ENCODE measurements around the gene PDZD8.

PDZD8 gene

GRCh38 chr10:117262291-117262902 lies 112.8 kb downstream of the PDZD8 start:
- DNase-seq = no peak
- intact Hi-C loops (cut with DNase I) = no loop called here

- intact Hi-C loops (cut with DNase I) = no loop called here
- no peak for DNase-seq
These were observed 113.7 kb downstream of the PDZD8 start for GRCh38 chr10:117261501-117261900.

- intact Hi-C loops (cut with DNase I) = no loop called here
- no peak for DNase-seq
These were observed 115.2 kb downstream of the PDZD8 start for GRCh38 chr10:117260084-117260483.

- no peak for DNase-seq
- intact Hi-C loops (cut with DNase I) = no loop called here
These were observed 116.0 kb downstream of the PDZD8 start for GRCh38 chr10:117259279-117259678.

- intact Hi-C loops (cut with DNase I) = no loop called here
- no peak for DNase-seq
These were observed 117.5 kb downstream of the PDZD8 start for GRCh38 chr10:117257721-117258120.

GRCh38 chr10:117256910-117257309 lies 118.3 kb downstream of the PDZD8 start:
- DNase-seq = no peak
- intact Hi-C loops (cut with DNase I) = no loop called here

- intact Hi-C loops (cut with DNase I) = no loop called here
- DNase-seq = no peak
These were observed 119.3 kb downstream of the PDZD8 start for GRCh38 chr10:117255835-117256460.

- no peak for DNase-seq
- intact Hi-C loops (cut with DNase I) = no loop called here
These were observed 120.2 kb downstream of the PDZD8 start for GRCh38 chr10:117254774-117255735.

- no peak for DNase-seq
- intact Hi-C loops (cut with DNase I) = no loop called here
These were observed 120.9 kb downstream of the PDZD8 start for GRCh38 chr10:117254338-117254737.

GRCh38 chr10:117253908-117254307 lies 121.3 kb downstream of the PDZD8 start:
- no peak for DNase-seq
- intact Hi-C loops (cut with DNase I) = no loop called here

- intact Hi-C loops (cut with DNase I) = no loop called here
- DNase-seq = no peak
These were observed 124.8 kb downstream of the PDZD8 start for GRCh38 chr10:117250411-117250810.

- intact Hi-C loops (cut with DNase I) = no loop called here
- no peak for DNase-seq
These were observed 125.6 kb downstream of the PDZD8 start for GRCh38 chr10:117249493-117250093.

- intact Hi-C loops (cut with DNase I) = no loop called here
- DNase-seq = no peak
These were observed 126.3 kb downstream of the PDZD8 start for GRCh38 chr10:117248750-117249465.

- no peak for DNase-seq
- intact Hi-C loops (cut with DNase I) = no loop called here
These were observed 128.1 kb downstream of the PDZD8 start for GRCh38 chr10:117246997-117247671.

- intact Hi-C loops (cut with DNase I) = no loop called here
- no peak for DNase-seq
These were observed 132.8 kb downstream of the PDZD8 start for GRCh38 chr10:117242463-117242832.

GRCh38 chr10:117241541-117242462 lies 133.4 kb downstream of the PDZD8 start:
- intact Hi-C loops (cut with DNase I) = no loop called here
- peak in 1 of 10 donors; percentile 77 for DNase-seq

- peak in 2 of 10 donors; percentile 59 to 72 for DNase-seq
- intact Hi-C loops (cut with DNase I) = no loop called here
These were observed 134.4 kb downstream of the PDZD8 start, which contains the start of gene SLC18A2 for GRCh38 chr10:117240621-117241529. TSS of gene SLC18A2 (plus strand) at chr10:117241114. CDS start at chr10:117241694, 580 bp downstream.
